Measurements from ENCODE around the gene USP13. TPM values are rescaled to one million over a fixed set of nuclear protein-coding genes. Genes with fewer than 3 reads are reported as not detected.

USP13 gene
- total RNA-seq, 1 experiment from 2014 or later: 27.8 TPM

DNA sequence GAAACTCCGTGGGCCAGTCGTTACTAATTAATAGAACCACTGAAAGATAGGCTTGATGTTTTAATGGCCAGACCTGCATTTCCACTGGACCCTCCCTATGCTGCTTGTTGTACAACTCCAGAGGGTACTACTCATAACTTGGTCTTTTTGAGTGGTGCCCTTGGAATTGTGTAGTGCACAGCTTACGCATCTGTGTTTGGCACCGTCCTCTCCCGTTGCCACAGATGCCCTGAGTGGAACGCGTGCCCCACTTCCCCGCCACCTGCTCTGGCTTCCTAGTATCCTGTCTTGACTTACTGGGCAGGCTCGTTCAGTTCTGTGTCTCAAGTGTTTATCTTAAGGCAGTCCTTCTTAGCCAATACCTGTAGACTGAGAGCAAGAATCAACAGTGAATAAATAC is 78.7 kb downstream of the USP13 start:
- ChIA-PET POLR2A (no interaction called here), CTCF (no interaction called here)
- no peak for ATAC-seq
- no peaks in the 10 kb centered on the region for H3K27me3 ChIP-seq (ENCODE audit: control insufficient read depth, insufficient read depth, low read length)
- BruUV-seq (replicated peaks): no TSS peak
- H3K4me3 ChIP-seq (ENCODE audit: low read depth in 2 of 2, low read length in 2 of 2): no peak overlapping the region
- TF ChIP-seq REST (IDR thresholded peaks at IDR 0.05; ENCODE audit: insufficient read depth in 1 of 2, low read depth in 2 of 2, low read length in 1 of 2) (no peak), TCF7L2 (IDR thresholded peaks at IDR 0.05; ENCODE audit: low read depth, low read length) (no peak), POLR2AphosphoS5 (IDR thresholded peaks at IDR 0.05; ENCODE audit: low read depth, low read length) (no peak), SIN3A (IDR thresholded peaks at IDR 0.05; ENCODE audit: borderline replicate concordance, insufficient read depth, low read depth, low read length) (no peak), CTCF (IDR thresholded peaks at IDR 0.05) (no peak)
- in situ Hi-C loops (cut with HindIII; ENCODE audit: low pct_unique_long_range_greater_than_20kb, low sequenced_read_pairs) (no loop called here), intact Hi-C loops (cut with micrococcal nuclease; ENCODE audit: unreplicated experiment) (no loop called here)
- no peaks in the 10 kb centered on the region for H3K4me1 ChIP-seq (ENCODE audit: control insufficient read depth, insufficient read depth, low read length)
- no peak overlapping the region for H3K27ac ChIP-seq (ENCODE audit: low read length)
- H3K9me3 ChIP-seq (ENCODE audit: control insufficient read depth, insufficient read depth, low read depth, low read length): no peaks in the 10 kb centered on the region
- no peak for DNase-seq (ENCODE audit: low read depth, low spot score)
- H3K36me3 ChIP-seq (ENCODE audit: control insufficient read depth, insufficient read depth, low read length): peaks cover 5% of the 10 kb centered on the region; the same call in 1 of the 2 replicates

GRCh38 chr3:179732661-179733348 is 80.0 kb downstream of the USP13 start:
- no peaks in the 10 kb centered on the region for H3K4me1 ChIP-seq (ENCODE audit: control insufficient read depth, insufficient read depth, low read length)
- no peak overlapping the region for H3K27ac ChIP-seq (ENCODE audit: low read length)
- no peaks in the 10 kb centered on the region for H3K9me3 ChIP-seq (ENCODE audit: control insufficient read depth, insufficient read depth, low read depth, low read length)
- DNase-seq (ENCODE audit: low read depth, low spot score) (no peak), ATAC-seq (no peak)
- BruUV-seq (replicated peaks): no TSS peak
- no peak overlapping the region for H3K4me3 ChIP-seq (ENCODE audit: low read depth in 2 of 2, low read length in 2 of 2)
- intact Hi-C loops (cut with micrococcal nuclease; ENCODE audit: unreplicated experiment): no loop called here
- CTCF ChIA-PET: no interaction called here
- no peaks in the 10 kb centered on the region for H3K27me3 ChIP-seq (ENCODE audit: control insufficient read depth, insufficient read depth, low read length)
- in situ Hi-C loops (cut with HindIII; ENCODE audit: low pct_unique_long_range_greater_than_20kb, low sequenced_read_pairs): no loop called here
- POLR2A ChIA-PET: no interaction called here
- H3K36me3 ChIP-seq (ENCODE audit: control insufficient read depth, insufficient read depth, low read length): peaks cover 5% of the 10 kb centered on the region; the same call in 1 of the 2 replicates
- TF ChIP-seq POLR2AphosphoS5 (IDR thresholded peaks at IDR 0.05; ENCODE audit: low read depth, low read length): no peak
- no peak for TF ChIP-seq CTCF (IDR thresholded peaks at IDR 0.05)
- no peak for TF ChIP-seq TCF7L2 (IDR thresholded peaks at IDR 0.05; ENCODE audit: low read depth, low read length)
- no peak for TF ChIP-seq SIN3A (IDR thresholded peaks at IDR 0.05; ENCODE audit: borderline replicate concordance, insufficient read depth, low read depth, low read length)
- TF ChIP-seq REST (IDR thresholded peaks at IDR 0.05; ENCODE audit: insufficient read depth in 1 of 2, low read depth in 2 of 2, low read length in 1 of 2): no peak
